ENCODE data around the gene RGR. TPM values are rescaled to one million over a fixed set of nuclear protein-coding genes. Genes with fewer than 3 reads are reported as not detected.

Gene RGR
- total and polyA plus RNA-seq, 11 donors: 0.04 to 2.0 (median 0.38) TPM; not detected in 6

- no peak for TF ChIP-seq POLR2A (IDR thresholded peaks at IDR 0.05)
- no peak for TF ChIP-seq CTCF (IDR thresholded peaks at IDR 0.05)
- 73 to 89% (median 80%) methylated on average over 1 of the region's 1 CpG for WGBS, 4 donors
- H3K27me3 ChIP-seq: no peaks in the 10 kb centered on the region
Measured at GRCh38 chr10:84293171-84293570, 48.3 kb downstream of the RGR start.

GRCh38 chr10:84293574-84294016, 48.7 kb downstream of the RGR start:
- TF ChIP-seq CTCF (IDR thresholded peaks at IDR 0.05) (no peak), POLR2A (IDR thresholded peaks at IDR 0.05) (no peak)
- intact Hi-C loops (cut with DNase I): no loop called here
- H3K4me1 ChIP-seq: peaks cover 0 to 17% (median 7%) of the 10 kb centered on the region in 12 donors
- H3K4me3 ChIP-seq: no peak overlapping the region
- no peaks in the 10 kb centered on the region for H3K36me3 ChIP-seq
- ATAC-seq (no peak), DNase-seq (no peak)
- H3K27ac ChIP-seq: no peak overlapping the region
- WGBS, 4 donors: 27 to 54% (median 38%) methylated on average over 4 of the region's 4 CpGs
- no peaks in the 10 kb centered on the region for H3K9me3 ChIP-seq
- no peaks in the 10 kb centered on the region for H3K27me3 ChIP-seq

More at GRCh38 chr10:84293171-84293570, 48.3 kb downstream of the RGR start:
- DNase-seq: no peak
- H3K36me3 ChIP-seq: no peaks in the 10 kb centered on the region
- H3K4me1 ChIP-seq: peaks cover 0 to 17% (median 7%) of the 10 kb centered on the region in 12 donors
- H3K9me3 ChIP-seq: no peaks in the 10 kb centered on the region
- no peak overlapping the region for H3K4me3 ChIP-seq
- ATAC-seq: no peak
- intact Hi-C loops (cut with DNase I): no loop called here
- no peak overlapping the region for H3K27ac ChIP-seq

GRCh38 chr10:84294766-84295447, 50.1 kb downstream of the RGR start:
- DNase-seq: no peak
- Histone ChIP-seq H3K4me1 (peaks cover 0 to 17% (median 7%) of the 10 kb centered on the region in 12 donors), H3K36me3 (no peaks in the 10 kb centered on the region), H3K4me3 (no peak overlapping the region), H3K27ac (no peak overlapping the region), H3K27me3 (no peaks in the 10 kb centered on the region), H3K9me3 (no peaks in the 10 kb centered on the region)
- TF ChIP-seq CTCF (IDR thresholded peaks at IDR 0.05): no peak
- TF ChIP-seq POLR2A (IDR thresholded peaks at IDR 0.05): no peak
- whole genome bisulfite sequencing, 4 donors: 86 to 100% (median 91%) methylated on average over 1 of the region's 1 CpG
- intact Hi-C loops (cut with DNase I): no loop called here
- no peak for ATAC-seq

GRCh38 chr10:84296091-84296981, 51.5 kb downstream of the RGR start:
- intact Hi-C loops (cut with DNase I): no loop called here
- no peak overlapping the region for H3K4me3 ChIP-seq
- H3K4me1 ChIP-seq: peaks cover 0 to 17% (median 7%) of the 10 kb centered on the region in 12 donors
- DNase-seq: peak in 1 of 5 donors; percentile 31
- TF ChIP-seq POLR2A (IDR thresholded peaks at IDR 0.05) (no peak), CTCF (IDR thresholded peaks at IDR 0.05) (no peak)
- H3K36me3 ChIP-seq: no peaks in the 10 kb centered on the region
- peak overlapping the region in 10 of 12 donors; percentile 1 to 68 (median 58) for H3K27ac ChIP-seq
- 53 to 59% (median 54%) methylated on average over 10 of the region's 10 CpGs for WGBS, 4 donors
- peak in 3 of 4 donors; percentile 47 to 81 (median 61) for ATAC-seq
- H3K9me3 ChIP-seq: no peaks in the 10 kb centered on the region
- no peaks in the 10 kb centered on the region for H3K27me3 ChIP-seq

Measured in heart left ventricle (tissue), 16 donors.